Measurements from ENCODE around the gene COL12A1. TPM values are rescaled to one million over a fixed set of nuclear protein-coding genes. Genes with fewer than 3 reads are reported as not detected.

The COL12A1 gene
- total RNA-seq, 1 experiment from 2014 or later, result 0.96 TPM

DNA sequence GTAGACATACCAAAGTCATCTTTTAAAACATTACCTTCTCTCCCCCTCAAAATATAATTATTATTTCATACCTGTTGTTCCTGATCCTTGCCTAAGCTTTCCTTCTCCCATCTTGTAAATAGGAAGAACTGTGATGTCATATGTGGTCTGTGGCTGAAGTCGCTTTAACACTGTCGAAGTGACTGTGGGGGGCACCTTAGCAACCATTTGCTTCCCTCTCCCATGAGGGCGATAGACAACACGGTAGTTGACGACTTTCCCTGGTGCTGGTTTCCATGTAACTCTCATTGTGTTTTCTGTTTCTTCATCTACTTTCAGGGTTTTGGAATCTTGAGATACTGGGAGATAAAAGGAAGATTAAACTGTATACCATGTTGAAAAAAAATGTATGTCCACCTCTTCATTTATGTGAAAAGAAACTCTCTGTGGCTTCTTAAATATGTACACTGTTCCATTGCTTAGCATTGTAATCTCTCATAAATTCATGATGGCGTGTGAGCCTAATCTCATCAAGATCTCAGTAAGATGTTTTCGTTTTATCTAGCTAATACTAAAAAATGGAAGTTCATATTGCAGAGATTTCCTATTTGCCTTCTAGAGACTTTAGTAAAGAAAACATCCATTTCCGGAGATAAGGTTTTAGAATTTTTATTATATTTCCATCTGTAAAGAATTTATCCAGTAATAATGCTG is 49.5 kb downstream of the COL12A1 start:
- Histone ChIP-seq H2BK5ac (ENCODE audit: insufficient read length, low read length) (no peak overlapping the region), H2BK15ac (ENCODE audit: low read depth, low read length) (no peak overlapping the region), H3K4me2 (ENCODE audit: insufficient read depth, insufficient read length, low read length) (no peak overlapping the region), H4K91ac (ENCODE audit: insufficient read length, low read depth, low read length) (no peak overlapping the region), H3K79me1 (ENCODE audit: insufficient read depth, low read depth, low read length, poor library complexity, severe bottlenecking) (no peaks in the 10 kb centered on the region), H3K23ac (ENCODE audit: insufficient read length, low read depth, low read length) (no peak overlapping the region), H3K18ac (ENCODE audit: insufficient read length, low read depth, low read length) (no peak overlapping the region), H3K27me3 (ENCODE audit: insufficient read depth, low read length) (no peaks in the 10 kb centered on the region), H2BK20ac (ENCODE audit: low read depth, low read length, poor library complexity, severe bottlenecking) (no peak overlapping the region), H2BK12ac (ENCODE audit: insufficient read length, low read depth, low read length) (no peak overlapping the region), H3K4me1 (ENCODE audit: insufficient read depth, low read length) (no peaks in the 10 kb centered on the region; the same call in 1 of the 2 replicates), H3T11ph (ENCODE audit: low read length) (no peak overlapping the region), H3K9me3 (ENCODE audit: control insufficient read depth, low read depth, low read length) (no peaks in the 10 kb centered on the region), H4K20me1 (ENCODE audit: control insufficient read depth, insufficient read depth, insufficient read length) (no peaks in the 10 kb centered on the region), H3K4ac (ENCODE audit: low read depth, low read length) (no peak overlapping the region), H2AFZ (ENCODE audit: low read length) (no peak overlapping the region), H2BK120ac (ENCODE audit: low read depth, low read length, poor library complexity, severe bottlenecking) (no peak overlapping the region), H2AK5ac (ENCODE audit: insufficient read length, low read length) (no peak overlapping the region), H3K14ac (ENCODE audit: insufficient read depth, low read length) (no peak overlapping the region), H4K8ac (replicated peaks; ENCODE audit: insufficient read length, low read depth, low read length) (no peak overlapping the region), H4K5ac (ENCODE audit: insufficient read length, low read depth, low read length) (no peak overlapping the region), H3K27ac (ENCODE audit: insufficient read length, low read depth, low read length) (no peak overlapping the region), H3K56ac (ENCODE audit: insufficient read length, low read depth, low read length) (no peak overlapping the region), H3K23me2 (ENCODE audit: insufficient read length, low read depth, low read length, poor library complexity, severe bottlenecking) (no peaks in the 10 kb centered on the region), H3K9ac (ENCODE audit: extremely low read depth, insufficient read length, low read length) (no peak overlapping the region), H3K79me2 (ENCODE audit: insufficient read depth, low read length) (no peaks in the 10 kb centered on the region)
- Mint-ChIP-seq H3K4me3 (no peak overlapping the region), H3K4me1 (peaks cover 0 to 5% of the 10 kb centered on the region in 2 experiments; a peak in 1 of 4 replicates), H3K27ac (no peak overlapping the region), H3K27me3 (ENCODE audit: low read depth) (no peaks in the 10 kb centered on the region), H3K36me3 (ENCODE audit: insufficient read depth in 1 of 3, low read depth in 3 of 3) (no peaks in the 10 kb centered on the region), H3K9me3 (no peaks in the 10 kb centered on the region)
- TF ChIP-seq, protein P1, sequence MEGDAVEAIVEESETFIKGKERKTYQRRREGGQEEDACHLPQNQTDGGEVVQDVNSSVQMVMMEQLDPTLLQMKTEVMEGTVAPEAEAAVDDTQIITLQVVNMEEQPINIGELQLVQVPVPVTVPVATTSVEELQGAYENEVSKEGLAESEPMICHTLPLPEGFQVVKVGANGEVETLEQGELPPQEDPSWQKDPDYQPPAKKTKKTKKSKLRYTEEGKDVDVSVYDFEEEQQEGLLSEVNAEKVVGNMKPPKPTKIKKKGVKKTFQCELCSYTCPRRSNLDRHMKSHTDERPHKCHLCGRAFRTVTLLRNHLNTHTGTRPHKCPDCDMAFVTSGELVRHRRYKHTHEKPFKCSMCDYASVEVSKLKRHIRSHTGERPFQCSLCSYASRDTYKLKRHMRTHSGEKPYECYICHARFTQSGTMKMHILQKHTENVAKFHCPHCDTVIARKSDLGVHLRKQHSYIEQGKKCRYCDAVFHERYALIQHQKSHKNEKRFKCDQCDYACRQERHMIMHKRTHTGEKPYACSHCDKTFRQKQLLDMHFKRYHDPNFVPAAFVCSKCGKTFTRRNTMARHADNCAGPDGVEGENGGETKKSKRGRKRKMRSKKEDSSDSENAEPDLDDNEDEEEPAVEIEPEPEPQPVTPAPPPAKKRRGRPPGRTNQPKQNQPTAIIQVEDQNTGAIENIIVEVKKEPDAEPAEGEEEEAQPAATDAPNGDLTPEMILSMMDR (conservative IDR thresholded peaks at IDR 0.05), result no peak
- DNase-seq, result no peak
- no CpG with 5 or more reads among the region's 8 CpGs for WGBS (ENCODE audit: extremely low coverage, insufficient read length, low lambda C conversion rate)

Data from H9 (cell line).